Measurements from ENCODE around the gene STARD3.

Gene STARD3

DNA sequence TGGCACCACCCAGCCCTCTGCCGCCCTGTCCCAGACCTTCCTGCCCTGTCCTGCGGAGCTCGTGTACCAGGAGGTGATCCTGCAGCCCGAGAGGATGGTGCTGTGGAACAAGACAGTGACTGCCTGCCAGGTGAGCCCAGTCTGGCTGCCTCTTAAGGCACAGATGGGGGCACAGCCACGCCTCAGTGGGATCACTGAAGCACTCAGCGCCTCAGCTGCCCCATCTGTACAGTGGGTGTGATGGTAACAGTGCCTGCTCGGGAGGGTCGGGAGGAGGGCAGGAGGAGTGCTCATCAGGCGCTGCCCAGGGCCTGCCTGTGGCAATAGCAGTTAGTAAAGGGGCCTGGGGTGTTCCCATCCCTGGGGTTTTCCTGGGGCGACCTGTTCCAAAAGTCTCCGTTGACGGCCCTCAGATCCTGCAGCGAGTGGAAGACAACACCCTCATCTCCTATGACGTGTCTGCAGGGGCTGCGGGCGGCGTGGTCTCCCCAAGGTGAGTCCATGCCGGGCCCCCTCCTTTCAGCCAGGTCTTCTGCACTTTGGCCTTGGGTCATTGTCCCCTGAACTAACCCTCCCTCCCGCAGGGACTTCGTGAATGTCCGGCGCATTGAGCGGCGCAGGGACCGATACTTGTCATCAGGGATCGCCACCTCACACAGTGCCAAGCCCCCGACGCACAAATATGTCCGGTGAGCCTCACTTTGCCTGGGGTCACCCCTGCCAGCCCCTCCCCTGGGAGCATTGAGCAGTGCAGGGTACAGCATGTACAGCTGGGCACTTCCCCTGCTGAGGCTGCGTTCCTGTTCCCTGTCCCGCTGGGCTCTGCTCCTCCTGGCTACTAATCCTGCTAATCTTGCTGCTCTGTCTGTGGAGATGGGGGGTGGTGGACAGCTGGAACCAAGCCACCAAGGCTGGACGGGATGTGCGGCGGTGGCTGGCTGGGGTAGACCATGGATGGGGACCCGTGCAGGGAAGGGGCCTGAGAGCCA lies 23.7 kb downstream of the STARD3 start:
- ATAC-seq = no peak

DNA sequence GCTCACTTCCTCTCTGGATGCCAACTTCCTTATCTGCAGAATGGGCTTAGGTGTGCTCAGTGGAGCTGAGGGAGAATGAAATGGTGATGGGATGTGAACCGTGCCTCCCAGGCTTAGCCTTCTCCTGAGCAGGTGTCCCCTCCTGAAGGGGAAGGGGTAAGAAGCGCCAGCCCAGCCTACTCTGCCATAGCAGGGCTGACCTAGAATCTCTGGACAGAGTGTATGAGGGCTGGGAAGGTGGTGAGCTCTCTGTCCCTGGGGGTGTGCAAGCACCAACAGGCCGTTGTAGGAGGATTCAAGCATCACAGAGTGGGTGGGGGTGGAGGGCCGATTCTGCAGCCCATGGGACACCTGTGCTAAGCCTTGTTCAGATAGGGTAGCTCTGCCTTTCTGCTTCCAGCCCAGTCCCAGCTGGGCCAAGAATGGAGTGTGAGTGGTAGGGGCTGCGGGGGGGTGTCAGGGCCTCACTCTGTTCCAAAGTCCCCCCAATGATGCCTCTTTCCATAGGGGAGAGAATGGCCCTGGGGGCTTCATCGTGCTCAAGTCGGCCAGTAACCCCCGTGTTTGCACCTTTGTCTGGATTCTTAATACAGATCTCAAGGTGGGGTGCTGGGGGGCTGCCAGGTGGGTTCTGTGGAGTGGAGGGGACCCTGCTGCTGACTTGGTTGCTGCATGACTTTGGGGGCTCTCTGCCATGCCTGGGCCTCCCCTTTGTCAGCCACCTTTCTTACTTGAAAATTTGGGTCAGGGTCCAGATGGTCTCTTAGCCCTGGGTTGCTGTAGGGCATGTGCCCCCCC lies 25.0 kb downstream of the STARD3 start:
- ATAC-seq = no peak

DNA sequence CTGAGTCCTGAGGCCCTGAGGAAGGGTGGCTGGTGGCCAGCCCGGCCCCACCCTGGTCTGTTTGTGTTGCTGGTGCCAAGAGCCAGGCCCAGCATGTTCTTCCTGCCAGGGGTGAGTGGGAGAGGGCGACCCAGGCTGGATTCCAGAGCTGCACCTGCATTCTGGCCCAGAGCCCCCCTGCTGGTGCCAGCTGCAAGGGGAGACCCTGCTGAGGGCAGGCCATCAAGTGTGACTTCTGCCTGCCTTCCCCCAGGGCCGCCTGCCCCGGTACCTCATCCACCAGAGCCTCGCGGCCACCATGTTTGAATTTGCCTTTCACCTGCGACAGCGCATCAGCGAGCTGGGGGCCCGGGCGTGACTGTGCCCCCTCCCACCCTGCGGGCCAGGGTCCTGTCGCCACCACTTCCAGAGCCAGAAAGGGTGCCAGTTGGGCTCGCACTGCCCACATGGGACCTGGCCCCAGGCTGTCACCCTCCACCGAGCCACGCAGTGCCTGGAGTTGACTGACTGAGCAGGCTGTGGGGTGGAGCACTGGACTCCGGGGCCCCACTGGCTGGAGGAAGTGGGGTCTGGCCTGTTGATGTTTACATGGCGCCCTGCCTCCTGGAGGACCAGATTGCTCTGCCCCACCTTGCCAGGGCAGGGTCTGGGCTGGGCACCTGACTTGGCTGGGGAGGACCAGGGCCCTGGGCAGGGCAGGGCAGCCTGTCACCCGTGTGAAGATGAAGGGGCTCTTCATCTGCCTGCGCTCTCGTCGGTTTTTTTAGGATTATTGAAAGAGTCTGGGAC lies 25.8 kb downstream of the STARD3 start:
- ATAC-seq = no peak

DNA sequence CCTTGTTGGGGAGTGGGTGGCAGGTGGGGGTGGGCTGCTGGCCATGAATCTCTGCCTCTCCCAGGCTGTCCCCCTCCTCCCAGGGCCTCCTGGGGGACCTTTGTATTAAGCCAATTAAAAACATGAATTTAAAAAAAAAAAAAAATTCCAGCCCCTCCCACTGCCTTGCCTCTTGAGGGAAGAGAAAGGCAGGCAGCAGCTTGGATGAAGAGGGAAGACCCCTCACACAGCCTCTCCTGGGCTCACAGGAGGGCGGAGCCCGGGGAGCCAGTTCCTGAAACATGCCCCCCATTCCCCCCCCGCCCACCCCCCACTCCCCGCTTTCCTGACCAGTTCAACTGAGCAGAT lies 26.4 kb downstream of the STARD3 start:
- no peak for ATAC-seq

DNA sequence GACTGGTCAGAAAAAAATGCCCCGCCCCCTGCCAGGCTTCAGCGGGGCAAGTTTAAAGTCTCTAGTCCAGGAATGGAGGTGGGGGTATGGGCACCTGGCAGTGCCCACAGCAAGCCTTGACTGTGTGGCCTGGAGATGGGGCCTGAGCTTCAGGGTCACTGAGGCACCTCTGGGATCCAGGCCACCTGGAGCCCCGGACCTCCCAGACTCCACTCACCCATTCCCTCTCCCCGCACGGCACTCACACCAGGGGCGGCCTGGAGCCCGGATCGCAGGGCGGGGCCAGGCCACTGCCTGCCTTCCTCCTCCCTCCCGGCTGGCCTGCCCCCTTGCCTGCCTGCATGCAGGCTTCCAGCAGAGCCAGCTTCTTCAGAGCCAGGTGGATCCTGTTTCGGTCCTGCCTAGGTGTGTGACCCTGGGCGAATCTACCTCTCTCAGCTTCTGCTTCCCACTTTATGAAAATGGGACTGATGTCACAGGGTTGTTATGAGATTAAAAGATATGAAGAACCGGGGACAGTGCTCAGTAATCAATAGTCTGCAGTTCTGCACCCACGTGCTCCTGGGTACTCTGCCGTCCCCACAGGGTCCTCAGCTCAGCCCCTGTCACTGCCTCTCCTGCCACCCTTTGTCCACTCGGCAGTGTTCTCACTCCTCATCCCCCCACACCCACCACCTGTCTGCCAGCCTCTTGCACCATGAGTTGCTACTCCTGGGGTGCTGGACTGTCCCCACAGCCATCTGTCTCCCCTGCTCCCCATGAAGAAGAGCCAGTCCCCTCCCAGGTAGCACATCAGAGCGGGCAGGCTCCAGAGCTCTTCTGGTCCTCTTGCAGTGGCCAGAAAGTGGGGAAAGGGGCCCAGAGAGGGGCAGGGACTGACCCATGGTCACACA lies 27.0 kb downstream of the STARD3 start:
- no peak for ATAC-seq

DNA sequence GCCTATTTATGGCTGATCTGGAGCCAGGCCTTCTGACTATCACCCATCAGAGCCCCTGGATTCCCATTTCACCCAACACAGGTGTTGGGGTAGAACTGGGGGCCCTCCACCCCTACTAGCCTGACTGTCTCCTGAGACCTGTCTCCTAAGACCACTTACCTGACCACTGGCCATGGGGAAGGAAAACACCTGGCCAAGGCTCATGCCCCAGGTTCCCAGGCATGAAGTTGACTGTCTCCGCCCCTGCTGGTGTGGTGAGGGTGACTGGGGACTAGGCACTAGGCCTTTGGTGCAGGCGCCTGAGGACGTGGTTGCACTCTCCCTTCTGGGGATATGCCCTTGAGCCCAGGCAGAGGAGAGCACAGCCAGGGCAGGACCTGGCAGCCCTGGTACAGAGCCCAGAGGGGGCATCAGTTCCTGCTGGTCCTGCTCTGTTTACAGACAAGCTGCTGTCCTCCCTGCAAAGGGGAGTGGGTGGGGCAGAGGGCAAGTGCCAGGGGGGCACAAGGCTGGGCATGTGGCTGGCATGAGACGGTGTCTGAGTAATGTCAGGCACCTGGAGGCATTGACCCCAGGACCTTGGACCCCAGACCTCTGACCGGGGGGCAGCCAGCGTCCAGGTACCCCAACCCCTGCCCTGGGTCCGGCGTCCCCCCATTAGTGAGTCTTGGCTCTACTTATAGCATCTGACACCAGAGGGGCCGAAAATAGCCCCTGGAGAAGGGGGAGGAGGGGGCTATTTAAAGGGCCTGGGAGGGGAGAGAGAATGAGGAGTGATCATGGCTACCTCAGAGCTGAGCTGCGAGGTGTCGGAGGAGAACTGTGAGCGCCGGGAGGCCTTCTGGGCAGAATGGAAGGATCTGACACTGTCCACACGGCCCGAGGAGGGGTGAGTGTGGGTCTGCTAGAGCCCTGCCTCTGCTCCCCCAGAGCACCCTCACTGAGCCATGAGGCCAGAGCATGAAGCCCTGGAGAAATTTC lies 27.9 kb downstream of the STARD3 start, which contains the start of gene TCAP:
TCAP (plus strand) TSS at position 769 of the 981 bp plus-strand sequence; CDS start at position 780, 11 bp downstream.
- ATAC-seq = no peak

DNA sequence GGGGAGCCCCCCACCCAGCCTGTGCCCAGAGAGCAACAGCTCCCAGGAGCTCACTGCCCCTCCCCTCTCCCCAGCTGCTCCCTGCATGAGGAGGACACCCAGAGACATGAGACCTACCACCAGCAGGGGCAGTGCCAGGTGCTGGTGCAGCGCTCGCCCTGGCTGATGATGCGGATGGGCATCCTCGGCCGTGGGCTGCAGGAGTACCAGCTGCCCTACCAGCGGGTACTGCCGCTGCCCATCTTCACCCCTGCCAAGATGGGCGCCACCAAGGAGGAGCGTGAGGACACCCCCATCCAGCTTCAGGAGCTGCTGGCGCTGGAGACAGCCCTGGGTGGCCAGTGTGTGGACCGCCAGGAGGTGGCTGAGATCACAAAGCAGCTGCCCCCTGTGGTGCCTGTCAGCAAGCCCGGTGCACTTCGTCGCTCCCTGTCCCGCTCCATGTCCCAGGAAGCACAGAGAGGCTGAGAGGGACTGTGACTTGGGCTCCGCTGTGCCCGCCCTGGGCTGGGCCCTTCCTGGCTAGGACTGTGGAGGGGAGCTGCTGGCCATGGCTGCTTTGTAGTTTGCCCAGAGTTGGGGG lies 28.8 kb downstream of the STARD3 start:
- peak in 1 of 2 donors; percentile 15 for ATAC-seq

DNA sequence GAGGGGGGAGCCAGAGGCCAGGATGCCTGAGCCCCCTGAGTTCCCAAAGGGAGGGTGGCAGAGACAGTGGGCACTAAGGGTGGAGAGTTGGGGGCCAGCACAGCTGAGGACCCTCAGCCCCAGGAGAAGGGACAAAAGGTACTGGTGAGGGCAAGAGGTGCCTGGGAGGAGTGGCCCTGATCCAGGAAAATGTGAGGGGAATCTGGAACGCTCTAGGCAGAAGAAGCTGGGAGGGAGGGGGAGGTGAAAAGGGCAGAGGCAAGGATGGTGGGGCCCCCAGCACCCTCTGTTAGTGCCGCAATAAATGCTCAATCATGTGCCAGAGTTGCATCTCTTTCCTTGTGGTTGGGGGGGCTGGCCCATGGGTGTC lies 29.3 kb downstream of the STARD3 start:
- no peak for ATAC-seq

DNA sequence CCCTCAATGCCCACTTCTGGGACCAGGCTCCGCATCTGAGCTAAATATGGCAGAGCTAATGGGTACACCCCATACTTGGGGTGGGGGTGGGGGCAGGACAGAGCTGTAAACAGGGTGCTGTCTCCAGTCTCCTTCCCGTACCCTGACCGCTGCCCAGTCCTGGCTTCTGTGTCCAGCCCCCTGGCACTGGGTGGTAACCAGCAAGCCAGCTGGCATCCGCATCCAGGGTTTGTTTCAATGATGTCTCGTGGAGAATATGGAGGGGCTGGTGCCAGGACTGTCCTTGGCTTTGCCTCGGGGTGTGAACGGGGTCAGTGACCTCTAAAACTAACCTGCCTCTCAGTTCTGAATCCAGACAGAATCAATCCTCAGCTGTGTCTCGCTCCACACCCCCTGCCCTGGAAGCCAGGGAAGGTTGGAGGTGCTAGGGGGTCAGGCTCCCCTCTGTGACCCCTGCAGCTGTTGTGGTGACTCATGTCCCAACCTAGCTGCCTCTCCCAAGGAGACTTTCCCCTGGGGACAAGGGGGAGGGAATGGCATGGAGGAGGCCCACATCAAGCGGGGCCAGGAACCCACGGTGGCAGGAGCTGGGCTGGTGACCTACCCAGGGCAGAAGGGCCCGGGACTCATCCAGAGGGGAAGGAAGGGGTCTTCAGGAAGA lies 29.8 kb downstream of the STARD3 start:
- no peak for ATAC-seq

DNA sequence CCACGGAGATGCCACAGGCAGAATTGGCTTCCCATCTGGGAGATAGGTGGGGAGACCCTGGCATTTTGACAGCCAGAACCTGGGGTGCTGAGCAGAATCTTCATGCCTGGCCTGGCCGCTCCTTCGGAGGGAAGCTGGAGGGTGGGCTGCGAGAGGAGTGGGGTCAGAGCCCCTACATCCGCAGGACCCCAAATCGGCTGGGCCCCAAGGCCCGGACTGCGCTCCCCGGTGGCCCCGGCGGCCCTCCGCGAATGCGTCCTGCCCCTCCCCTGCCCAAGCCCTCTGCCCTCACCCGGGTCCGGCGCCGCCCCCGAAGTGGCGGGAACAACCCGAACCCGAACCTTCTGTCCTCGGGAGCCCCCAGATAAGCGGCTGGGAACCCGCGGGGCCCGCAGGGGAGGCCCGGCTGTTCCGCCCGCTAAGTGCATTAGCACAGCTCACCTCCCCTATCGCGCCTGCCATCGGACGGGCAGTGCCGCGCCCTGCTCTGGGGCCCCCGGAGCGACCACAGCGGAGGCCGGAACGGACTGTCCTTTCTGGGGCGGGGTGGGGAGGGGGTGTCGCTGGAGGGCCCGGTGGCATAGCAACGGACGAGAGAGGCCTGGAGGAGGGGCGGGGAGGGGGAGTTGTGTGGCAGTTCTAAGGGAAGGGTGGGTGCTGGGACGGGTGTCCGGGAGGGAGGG lies 30.5 kb downstream of the STARD3 start:
- no peak for ATAC-seq

DNA sequence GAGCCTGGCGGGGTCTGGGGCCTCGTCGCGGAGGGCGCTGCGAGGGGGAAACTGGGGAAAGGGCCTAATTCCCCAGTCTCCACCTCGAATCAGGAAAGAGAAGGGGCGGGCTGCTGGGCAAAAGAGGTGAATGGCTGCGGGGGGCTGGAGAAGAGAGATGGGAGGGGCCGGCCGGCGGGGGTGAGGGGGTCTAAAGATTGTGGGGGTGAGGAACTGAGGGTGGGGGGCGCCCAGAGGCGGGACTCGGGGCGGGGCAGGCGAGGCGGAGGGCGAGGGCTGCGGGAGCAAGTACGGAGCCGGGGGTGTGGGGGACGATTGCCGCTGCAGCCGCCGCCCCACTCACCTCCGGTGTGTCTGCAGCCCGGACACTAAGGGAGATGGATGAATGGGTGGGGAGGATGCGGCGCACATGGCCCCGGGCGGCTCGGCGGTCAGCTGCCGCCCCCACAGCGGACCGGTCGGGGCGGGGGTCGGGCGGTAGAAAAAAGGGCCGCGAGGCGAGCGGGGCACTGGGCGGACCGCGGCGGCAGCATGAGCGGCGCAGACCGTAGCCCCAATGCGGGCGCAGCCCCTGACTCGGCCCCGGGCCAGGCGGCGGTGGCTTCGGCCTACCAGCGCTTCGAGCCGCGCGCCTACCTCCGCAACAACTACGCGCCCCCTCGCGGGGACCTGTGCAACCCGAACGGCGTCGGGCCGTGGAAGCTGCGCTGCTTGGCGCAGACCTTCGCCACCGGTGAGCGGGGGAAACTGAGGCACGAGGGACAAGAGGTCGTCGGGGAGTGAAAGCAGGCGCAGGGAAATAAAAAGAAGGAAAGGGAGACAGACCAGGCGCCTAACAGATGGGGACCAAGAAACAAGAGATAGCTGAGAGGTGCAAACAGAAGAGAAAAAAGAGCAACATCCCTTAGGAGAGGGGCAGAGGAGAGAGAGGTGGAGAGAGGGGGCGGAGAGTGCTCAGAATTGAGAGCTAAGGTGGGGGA lies 31.3 kb downstream of the STARD3 start, which contains the start of gene PNMT:
PNMT (plus strand) TSS at position 509 of the 980 bp plus-strand sequence; CDS start at position 532, 23 bp downstream.
- ATAC-seq = peak; percentile 76 to 79

DNA sequence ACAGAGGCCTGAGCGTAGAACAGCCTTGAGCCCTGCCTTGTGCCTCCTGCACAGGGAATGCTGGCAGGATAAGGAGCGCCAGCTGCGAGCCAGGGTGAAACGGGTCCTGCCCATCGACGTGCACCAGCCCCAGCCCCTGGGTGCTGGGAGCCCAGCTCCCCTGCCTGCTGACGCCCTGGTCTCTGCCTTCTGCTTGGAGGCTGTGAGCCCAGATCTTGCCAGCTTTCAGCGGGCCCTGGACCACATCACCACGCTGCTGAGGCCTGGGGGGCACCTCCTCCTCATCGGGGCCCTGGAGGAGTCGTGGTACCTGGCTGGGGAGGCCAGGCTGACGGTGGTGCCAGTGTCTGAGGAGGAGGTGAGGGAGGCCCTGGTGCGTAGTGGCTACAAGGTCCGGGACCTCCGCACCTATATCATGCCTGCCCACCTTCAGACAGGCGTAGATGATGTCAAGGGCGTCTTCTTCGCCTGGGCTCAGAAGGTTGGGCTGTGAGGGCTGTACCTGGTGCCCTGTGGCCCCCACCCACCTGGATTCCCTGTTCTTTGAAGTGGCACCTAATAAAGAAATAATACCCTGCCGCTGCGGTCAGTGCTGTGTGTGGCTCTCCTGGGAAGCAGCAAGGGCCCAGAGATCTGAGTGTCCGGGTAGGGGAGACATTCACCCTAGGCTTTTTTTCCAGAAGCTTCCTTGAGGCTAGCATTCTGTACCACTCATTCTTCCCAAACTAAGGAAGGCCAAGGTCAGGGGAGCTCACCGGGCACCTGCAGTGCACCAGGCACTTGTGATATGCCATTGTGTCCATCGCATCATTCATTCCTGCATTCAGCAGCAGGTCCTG lies 33.2 kb downstream of the STARD3 start:
- no peak for ATAC-seq

DNA sequence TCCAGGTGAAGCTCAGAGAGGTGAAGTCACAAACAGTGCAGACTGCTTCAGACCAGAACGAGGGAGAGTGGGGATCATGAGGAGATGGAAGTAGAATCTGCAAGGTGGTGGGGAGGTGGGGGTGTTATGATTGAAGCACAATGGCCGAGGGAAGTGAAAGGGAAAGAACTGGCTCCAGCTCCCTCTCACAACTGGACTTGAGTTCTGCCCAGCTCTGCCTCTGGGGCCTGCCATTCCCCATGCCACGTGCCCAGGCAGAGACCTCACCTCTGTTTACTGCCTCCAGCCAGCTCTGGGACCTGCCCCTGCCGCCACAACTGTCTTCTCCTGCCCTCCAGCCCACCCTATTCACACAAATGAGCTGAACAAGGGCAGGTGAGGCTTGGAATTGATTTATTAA lies 33.8 kb downstream of the STARD3 start:
- ATAC-seq = no peak

DNA sequence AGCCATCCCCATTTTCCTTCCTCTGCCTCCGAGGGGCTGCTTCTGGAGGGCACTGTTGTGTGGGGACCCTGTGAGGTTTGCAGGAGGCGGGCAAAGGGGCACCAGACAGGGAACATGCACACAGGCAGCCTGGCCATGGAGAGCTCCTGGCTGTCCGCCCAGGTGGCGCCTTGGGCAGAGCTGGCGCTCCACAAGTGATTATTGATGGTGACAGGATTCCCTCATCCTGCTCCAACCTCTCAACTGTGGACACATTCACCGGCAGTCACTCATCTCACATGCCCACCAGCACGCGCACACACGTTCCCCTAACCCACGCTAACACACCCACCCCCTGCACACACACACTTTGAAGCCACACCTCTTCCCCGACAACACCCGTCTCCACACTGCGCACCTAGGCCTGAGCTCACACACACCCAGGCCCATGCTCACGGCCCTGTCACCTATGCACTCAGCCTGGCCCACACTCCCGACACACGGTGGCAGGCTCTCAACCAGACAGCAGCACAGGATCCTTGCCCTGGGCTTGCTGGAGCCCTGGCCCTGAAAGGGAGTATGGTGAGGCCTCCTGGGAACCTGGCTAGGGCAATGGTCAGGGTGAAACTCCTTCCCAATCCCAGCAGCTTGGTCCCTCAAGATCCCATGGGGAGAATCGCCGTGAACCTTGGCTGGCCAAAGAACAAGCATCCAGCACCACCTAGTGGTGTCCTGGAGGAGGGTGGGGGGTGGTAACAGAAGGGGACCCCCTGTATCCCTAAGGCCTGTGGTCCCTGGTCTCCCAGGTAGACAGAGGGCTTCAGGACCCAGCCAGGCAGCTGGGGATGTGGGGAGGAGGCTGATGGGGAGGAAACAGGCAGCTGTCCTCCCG lies 34.9 kb downstream of the STARD3 start:
- ATAC-seq = no peak

DNA sequence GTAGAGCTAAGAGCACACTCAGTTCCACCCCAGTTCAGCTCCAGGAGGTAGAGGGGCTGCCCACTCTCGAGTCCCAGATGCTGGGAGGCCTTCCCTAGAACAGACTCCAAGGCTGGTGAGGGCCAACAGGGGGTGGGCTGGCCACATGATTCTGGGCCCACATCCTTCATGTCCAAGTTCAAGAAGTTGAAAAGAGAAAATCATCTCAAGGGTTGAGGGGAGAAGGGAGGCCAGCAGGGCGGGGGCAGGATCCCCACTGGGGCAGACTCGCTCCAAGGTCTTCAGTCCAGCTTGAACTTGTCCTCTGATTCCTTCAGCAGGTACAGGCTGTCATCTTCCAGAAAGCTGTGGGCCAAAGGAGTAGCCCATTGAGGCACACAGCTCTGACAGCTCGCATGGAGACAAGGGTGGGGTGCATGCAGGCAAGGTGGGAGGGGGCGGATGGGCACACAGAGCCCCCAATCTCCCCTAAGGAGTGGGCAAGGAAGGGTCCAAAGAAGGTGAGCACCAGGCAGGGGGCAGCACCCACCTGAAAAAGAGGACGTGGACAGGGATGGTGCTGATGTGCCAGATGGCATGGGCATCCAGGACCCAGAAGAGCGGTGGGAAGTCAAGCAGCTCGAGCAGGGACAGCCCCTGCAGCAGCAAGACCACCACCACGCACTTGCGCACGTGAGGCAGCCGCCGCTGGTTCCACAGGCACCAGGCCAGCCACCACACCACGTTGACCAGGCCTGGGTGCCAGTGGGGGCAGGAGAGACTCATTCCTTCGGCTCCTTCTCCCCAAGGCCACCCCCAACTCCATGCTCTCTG lies 35.8 kb downstream of the STARD3 start:
- no peak for ATAC-seq

All from activated CD4-positive, CD25-positive, alpha-beta regulatory T cell treated with anti-CD3 and anti-CD28 coated beads, Interleukin-2, amount 50 U/mL, for 24 hours (primary cell).